GM21381 (cell line): ENCODE measurements around the gene ITIH6.
"Not testable (repeated sequence)": the region's sequence is repeated elsewhere in the genome, so short reads cannot be mapped to it uniquely, and the experiment has no call there.

Experiments
- ATAC-seq: cut with Tn5 transposase; IDR thresholded peaks from one replicate; pipeline ENCODE4 v1.9.1; 2021; ENCODE audit warnings: mild to moderate bottlenecking, moderate library complexity; ENCODE audit not compliant: unreplicated experiment

Gene ITIH6, protein sequence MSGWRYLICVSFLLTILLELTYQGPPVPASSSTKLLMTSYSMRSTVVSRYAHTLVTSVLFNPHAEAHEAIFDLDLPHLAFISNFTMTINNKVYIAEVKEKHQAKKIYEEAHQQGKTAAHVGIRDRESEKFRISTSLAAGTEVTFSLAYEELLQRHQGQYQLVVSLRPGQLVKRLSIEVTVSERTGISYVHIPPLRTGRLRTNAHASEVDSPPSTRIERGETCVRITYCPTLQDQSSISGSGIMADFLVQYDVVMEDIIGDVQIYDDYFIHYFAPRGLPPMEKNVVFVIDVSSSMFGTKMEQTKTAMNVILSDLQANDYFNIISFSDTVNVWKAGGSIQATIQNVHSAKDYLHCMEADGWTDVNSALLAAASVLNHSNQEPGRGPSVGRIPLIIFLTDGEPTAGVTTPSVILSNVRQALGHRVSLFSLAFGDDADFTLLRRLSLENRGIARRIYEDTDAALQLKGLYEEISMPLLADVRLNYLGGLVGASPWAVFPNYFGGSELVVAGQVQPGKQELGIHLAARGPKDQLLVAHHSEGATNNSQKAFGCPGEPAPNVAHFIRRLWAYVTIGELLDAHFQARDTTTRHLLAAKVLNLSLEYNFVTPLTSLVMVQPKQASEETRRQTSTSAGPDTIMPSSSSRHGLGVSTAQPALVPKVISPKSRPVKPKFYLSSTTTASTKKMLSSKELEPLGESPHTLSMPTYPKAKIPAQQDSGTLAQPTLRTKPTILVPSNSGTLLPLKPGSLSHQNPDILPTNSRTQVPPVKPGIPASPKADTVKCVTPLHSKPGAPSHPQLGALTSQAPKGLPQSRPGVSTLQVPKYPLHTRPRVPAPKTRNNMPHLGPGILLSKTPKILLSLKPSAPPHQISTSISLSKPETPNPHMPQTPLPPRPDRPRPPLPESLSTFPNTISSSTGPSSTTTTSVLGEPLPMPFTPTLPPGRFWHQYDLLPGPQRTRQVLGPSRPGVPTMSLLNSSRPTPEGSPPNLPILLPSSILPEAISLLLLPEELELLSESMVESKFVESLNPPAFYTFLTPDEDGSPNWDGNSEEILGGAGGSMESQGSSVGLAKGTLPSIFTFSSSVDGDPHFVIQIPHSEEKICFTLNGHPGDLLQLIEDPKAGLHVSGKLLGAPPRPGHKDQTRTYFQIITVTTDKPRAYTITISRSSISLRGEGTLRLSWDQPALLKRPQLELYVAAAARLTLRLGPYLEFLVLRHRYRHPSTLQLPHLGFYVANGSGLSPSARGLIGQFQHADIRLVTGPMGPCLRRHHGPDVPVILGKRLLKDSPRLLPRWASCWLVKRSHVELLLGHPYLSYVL

DNA sequence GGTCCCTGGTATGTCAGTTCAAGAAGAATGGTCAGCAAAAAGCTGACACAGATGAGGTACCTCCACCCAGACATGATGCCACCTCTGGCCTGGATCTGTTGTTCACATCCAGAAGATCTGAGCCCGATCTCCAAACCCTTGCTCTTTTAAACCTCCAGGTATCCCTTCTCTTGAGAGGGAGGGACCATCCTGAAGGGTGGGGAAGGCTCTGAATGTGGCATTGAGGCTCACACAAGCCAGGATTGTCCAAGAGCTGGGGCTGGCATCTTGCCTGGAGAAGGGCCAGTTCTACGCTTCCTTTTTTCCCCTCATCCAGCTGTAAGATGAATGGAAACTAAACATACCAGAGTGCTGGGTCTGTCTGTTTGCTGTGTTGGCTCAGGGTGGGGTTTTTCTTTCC is at the start of gene ITIH6:
ITIH6 (minus strand) TSS at position 119 of the 400 bp plus-strand sequence; CDS start at position 74, 45 bp downstream.
- ATAC-seq, result no peak

DNA sequence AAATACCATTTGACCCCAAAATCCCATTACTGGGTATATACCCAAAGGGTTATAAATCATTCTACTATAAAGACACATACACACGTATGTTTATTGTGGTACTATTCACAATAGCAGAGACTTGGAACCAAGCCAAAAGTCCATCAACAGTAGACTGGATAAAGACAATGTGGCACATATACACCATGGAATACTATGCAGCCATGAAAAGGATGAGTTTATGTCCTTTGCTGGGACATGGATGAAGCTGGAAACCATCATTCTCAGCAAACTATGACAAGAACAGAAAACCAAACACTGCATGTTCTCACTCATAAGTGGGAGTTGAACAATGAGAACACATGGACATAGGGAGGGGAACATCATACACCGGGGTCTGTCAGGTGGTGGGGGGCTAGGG is 49.6 kb upstream of the ITIH6 start:
- not testable (repeated sequence) for ATAC-seq

DNA sequence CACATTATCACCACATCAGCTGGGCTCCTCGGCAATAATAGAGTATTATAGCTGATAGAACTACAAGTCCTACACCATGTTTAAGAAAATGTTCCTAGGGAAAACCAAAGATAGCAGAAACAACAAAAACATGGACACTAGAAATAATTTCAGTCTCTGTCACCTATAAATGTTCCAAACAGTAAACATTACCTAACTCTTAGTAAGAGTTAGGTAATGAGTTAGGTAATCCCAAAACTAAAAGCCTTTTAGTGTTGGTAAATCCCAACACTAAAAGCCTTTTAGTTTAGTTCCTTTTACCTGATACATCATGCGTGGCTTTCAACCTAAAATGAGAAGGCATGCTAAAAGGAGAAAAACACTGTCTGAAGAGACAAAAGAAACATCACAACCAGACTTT is 45.0 kb upstream of the ITIH6 start:
- ATAC-seq, result no peak

DNA sequence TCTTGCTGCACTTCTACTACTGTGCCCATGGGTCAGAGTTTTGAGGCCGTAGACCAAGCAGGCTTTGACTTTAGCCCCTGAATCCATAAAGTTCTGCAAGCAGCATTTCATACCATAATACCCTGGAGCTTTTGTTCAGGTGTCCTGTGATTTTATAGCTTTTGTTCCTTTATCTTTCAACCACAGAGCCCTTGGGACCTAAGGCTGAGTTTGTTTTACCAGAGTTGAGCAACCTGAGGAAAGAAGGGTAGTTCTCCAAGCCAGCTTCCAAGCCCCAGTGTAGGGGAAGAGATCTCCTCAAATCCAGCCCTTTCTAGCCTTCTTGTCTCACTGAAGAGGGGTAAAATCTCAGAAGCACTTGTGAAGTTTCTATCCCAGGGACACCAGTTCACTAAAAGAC is 44.6 kb upstream of the ITIH6 start:
- ATAC-seq, result no peak

DNA sequence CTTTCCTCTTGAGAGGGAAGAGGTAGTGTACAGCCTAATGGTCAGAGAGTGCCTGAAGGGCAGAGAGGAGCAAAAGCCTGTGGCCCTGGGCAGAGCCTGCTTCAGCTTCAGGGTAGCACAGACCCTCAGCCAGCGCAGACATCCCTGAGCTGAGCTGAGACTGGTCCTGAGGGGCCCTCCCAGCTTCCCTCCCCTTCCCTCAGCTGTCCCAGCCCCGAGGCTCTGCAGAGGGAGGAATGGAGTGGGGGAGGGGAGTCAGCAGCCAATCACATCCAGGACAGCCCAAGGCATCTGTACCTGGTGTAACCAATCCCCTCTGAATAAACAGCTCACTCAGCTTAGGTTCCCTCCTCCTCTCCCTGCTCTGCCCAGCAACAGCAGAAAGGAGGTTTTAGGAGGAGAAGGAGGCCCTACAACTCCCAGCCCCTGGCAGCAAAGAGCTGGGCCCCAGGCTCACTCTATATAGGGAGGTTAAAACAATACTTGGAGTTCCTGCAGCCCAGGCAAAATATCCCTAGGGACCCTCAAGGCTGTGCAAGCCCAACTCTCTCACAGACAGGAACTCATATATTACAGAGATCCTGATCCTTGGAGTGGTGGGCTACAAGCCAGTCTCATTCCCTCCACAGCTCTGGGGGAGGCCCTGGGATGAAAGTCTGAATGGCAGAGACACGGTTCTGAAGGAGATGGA is 43.3 kb upstream of the ITIH6 start:
- ATAC-seq, result not testable (repeated sequence)

DNA sequence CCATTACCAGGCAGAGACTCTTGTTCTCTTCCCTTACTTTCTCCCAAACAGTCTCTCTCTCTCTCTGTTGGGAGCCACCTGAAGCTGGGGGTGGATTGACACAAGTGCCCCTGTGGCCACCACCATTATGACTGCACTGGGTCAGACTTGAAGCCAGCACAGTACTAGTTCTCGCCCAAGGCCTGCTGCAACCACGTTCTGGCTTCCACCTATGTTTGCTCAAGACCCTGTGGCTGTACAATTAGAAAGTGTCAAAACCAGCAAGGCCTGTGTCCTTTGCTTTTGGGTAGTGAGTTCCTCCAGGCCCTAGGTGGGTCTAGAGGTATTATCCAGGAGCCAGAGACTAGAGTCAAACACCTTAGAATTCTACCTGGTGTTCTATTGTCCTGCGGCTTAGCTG is 40.5 kb upstream of the ITIH6 start:
- no peak for ATAC-seq

DNA sequence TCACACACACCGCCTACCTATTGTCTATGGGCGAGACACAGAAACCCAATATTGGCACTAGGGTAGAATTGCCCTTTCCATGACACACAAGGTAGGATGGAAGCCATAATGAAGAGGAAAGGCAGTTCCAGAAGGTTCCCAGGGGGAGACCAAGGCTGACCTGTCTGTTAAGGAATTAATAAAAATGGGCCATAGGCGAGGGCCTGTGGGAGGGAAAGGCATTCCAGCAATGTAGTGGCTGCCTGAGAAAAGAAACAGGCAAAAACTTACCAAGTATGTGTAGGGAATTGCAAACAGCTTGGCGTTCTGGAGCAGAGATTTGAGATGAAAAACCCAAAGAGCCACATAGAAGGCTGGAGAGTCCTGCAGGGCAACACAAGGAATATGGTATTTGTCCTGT is 28.5 kb upstream of the ITIH6 start:
- ATAC-seq, result no peak

DNA sequence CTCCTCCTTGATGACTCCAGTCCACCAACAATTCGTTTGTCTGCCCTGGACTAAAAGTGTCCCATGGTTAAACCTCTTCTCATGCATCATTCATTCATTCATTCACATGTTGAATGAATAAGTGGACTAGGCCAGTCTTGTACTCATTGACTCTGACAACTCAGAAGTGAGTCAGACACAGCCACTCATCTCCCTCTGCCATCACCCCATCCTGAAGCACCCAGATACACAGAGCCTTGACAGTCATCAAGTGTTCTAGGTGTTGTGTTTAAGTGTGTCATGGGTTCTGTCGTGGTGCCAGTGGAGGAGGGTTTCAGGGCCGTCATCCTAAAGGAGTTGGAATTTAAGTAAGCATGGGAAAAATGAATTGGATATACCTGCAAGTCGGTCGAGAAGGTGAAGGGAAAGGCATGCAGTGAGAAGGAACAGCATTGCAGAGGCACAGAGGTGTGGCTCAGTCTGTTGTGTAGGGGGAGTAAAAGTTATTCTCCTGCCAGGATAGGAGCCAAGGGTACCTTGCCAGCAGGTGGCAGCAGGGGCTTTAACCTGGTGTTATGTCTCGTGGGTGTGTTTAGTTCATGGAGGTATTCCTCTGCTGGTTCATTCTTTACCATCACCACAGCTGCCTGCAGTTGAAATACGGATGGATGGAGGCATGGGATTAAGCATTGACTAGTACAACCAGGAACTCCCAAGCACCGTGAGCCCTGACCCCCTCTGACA is 27.8 kb upstream of the ITIH6 start:
- ATAC-seq, result no peak

DNA sequence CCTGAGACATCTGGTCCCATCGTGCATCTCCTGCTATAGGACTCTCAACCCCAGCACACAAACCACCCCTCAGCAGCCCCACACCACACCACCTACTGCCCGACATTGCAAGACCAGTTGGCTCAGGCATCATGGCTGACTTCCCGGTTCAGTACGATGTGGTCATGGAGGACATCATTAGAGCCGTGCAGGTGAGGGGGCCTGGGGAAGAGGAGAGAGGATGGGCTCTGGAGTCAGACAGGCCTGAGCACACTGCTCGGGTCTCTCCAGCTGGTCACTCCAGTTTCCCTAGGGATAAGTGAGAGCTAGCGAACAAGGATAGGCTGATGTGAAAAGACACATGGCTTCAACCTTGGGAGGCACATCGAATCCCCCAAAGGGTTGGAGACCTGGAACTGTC is 26.7 kb upstream of the ITIH6 start:
- no peak for ATAC-seq

DNA sequence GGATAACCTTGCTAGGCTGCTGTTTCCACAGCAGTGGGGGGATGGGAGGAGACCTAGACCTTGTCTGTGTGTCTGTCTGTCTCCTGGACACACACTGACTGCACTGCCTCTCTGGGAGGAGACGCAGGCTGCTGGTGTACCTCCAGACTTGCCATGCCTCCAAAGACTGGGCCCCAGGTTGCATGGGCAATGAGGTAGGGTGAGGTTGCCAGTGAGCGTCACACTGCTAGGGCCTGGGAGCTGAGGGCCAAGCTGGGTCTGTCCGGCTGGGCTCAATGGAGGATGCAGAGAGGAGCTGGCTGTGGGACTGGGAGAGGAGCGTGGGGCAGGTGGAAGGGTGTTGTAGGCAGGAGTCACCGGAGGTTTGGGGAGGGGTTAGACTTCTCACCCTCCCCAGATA is 26.1 kb upstream of the ITIH6 start:
- no peak for ATAC-seq

DNA sequence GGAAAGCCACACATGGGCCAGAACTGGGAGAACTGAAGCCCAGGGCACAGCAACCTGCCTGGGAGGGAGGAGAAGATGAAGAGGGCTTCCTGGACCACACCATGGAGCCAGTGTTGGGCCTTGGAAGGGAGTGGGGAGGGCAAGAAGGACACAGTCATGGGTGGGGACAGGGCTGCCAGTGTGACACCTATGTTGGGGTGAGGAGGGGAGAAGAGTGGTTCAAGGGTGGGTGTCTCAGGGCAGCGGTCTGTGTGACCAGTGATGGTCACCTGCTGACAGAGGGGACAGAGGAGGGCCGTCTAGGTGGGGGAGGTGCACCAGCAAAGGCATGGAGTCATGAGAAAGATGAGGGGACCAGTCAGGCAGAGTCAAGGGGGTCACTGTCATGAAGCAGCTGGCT is 23.3 kb upstream of the ITIH6 start:
- no peak for ATAC-seq

DNA sequence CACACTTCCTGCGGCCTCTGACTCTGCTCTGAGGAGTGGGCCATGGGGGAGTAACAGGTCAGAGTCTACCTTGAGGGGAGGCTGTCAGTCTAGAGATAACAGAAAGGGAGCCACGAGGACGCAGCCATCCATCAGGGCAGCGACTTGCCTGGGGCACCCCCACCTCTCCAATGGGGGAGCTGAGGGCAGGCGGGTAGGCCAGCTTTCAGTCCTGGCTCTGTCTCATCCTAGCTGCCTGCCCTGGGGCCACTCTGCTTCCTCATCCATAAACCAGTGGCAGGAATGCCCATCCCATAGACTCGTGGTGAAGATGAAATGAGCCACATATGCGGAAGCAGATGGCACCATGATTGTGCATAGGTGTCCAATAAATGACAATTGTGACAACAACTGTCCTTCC is 22.7 kb upstream of the ITIH6 start:
- no peak for ATAC-seq

DNA sequence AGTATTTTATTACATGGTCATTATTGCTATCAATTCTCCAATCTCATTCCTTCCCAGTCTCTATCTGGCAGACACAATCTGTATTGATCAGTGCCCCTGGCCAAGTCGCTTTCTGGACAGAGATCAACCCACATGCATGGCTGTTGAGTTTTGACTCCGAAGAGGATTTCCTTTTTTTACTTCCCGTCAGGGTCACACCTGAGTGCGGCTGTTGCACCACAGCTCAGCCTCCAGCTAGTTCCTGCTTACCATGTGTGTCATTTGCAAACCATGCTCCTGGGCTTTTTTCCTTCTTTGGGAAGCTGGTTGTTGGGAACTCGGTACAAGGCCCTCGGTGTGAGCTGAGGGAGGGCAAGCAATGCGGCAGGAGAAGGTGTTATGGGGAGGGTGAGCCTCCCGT is 21.1 kb upstream of the ITIH6 start:
- ATAC-seq, result no peak

DNA sequence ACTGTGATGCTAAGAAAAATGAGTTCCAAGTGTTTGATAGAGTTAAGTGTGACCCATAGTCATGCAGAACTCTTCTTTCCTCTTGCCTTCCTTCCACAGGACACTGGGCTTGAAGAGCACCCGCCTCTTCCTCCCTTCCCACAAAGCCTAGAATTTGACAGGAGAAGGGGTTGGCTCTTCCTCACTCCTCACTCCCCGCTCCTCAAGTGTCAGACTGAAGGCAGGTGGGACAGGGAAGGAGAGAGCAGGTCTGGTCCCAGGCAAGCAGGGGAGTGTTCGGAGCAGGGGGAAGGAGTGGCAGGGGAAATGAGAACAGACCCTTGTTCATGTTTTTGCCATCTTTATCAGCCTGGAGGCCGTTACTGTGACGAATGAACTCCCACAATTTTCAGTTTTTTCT is 20.2 kb upstream of the ITIH6 start:
- ATAC-seq, result no peak

DNA sequence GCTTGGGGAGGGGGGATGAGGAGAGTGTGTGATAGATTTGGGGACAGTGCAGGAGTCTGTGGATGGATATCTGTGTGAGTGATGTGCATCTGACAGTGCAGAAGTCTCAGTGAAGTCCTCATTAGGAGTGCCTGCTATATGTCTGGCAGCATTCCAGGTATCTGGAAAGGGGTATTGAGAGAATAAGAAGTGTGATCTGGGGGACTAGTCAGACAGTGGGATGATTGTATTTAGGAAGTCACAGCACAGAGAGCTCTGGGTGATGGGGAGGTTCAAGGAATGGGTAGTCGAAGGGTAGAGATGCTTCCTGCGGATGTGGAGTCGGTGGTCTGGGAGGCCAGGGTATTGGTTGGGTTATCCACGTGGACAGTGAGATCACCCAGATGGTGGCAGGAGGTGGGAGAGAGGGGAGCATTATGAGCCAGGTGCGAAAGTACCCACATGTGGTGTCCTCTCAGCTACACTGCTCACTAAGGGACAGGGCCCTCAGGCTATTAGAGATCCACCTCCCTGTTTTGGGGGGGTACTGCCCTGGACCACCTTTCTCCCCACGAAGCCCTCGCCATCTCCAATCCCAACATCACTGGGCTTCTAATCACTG is 19.3 kb upstream of the ITIH6 start:
- ATAC-seq, result no peak

DNA sequence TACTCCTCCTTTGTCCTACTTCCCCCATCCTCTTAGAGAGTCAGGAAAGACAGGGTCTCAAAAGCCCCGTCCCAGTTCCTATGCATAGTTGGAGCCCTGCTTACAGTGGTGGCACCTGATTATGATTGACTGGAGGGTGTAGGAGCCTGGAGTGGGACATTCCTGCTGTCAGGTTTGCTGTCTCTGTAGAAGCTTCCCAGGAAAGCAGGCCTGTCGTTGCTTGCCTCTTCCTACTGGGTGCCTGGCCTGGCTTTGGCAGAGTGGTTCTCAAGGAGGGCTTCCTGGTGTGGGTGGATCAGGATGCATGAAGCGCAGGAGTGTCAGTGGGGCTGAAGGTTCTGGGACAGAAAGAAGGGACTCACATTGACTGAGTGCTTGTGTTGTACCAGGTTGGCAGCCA is 14.3 kb upstream of the ITIH6 start:
- no peak for ATAC-seq

DNA sequence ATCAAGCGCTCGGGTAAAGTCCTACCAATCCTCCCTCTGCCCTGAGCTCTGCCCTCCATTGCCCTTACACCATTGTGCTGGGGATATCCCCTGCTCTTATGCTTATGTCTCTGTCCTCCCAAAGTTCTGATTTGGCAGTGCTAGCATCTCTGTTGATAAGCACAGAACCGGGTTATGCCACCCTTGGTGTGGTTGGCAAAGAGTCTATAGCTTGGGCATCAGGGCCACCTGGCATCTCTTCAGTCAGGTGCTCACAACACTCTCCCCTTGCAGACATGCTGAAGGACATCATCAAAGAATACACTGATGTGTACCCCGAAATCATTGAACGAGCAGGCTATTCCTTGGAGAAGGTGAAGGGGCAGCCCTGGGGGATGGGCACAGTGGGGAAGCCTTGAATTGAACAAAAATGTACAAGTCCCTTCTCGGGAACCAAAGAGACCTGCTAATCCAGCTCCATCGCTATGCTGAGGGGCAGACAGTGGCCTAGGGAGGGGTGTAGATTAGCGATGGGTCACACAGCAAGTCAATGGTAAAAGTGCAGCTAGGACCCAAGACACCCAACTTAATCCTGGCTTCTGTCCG is 13.3 kb upstream of the ITIH6 start:
- no peak for ATAC-seq

DNA sequence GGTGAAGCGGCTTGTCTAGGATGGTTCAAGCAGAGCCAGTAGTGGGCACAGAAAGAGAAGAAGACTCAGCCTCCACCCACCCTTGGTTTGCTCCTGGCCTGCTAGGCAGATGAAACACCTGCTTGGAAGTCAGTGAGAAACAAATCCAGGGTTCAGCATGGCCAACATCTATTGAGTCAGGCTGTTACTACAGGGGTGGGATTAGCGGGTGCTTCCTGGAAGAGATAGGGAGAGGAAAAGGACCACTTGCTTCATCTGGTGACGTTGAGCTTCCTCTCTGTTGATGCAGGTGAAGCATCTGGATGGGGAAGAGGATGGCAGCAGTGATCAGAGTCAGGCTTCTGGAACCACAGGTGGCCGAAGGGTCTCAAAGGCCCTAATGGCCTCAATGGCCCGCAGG is 12.5 kb upstream of the ITIH6 start:
- ATAC-seq, result no peak
